Glomerular visceral epithelial cell (primary cell): ENCODE data around the gene SDR42E1.

Experiments used
- DNase-seq: peaks from one replicate; pipeline ENCODE4 v3.0.0-alpha.2; 2016; ENCODE audit errors: extremely low spot score

SDR42E1 gene

GRCh38 chr16:81939164-81940056, 71.9 kb downstream of the SDR42E1 start:
- no peak for DNase-seq
